ENCODE measurements around the gene STRC. TPM values are rescaled to one million over a fixed set of nuclear protein-coding genes. Genes with fewer than 3 reads are reported as not detected.
"Not testable (repeated sequence)": the region's sequence is repeated elsewhere in the genome, so short reads cannot be mapped to it uniquely, and the experiment has no call there.

Gene STRC
- total and polyA plus RNA-seq, 2 donors (not counting 3 experiments of a cell fraction or from before 2014, with no cell fraction given): 0.10 TPM; not detected in 1

DNA sequence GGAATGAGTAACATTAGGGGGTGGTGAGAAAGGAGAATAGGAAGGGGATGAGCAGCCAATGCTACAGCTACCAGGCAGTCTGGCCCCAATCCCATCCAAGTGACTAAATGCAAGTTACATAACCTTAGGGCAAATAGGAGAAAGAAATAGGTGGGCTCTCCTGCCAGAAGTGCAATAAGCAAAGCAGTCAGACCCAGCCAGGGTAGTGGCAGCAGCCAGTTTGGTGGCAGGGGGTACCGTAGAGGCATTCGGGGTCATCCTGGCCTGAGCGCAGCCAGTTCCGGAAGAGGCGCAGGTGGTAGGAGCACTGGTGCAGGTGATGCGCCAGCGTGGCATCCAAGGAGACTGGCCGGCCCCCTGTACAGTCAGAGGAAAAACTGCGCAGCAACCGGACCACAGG, 41.1 kb upstream of the STRC start:
- dilution Hi-C loops (cut with MboI; ENCODE audit: extremely low pct_ligation_motif_present, low sequenced_read_pairs); H3K4me1 ChIP-seq (ENCODE audit: control insufficient read depth, extremely low read depth, insufficient read depth, low read length); H3K9ac ChIP-seq (replicated peaks; ENCODE audit: extremely low read depth, insufficient read depth, low read length); H3K4me3 ChIP-seq (replicated peaks in 1 of 3; ENCODE audit: insufficient read depth in 1 of 3, low read depth in 1 of 3, low read length in 3 of 3); H3K27me3 ChIP-seq (ENCODE audit: control insufficient read depth in 2 of 2, insufficient read depth in 2 of 2, low read length in 2 of 2); DNase-seq (ENCODE audit: low read depth, low spot score); H3K9me3 ChIP-seq (replicated peaks; ENCODE audit: control insufficient read depth, insufficient read depth, low read length); intact Hi-C loops (cut with micrococcal nuclease); H3K4me2 ChIP-seq (ENCODE audit: insufficient read depth, low read length); BruUV-seq (replicated peaks); H3K36me3 ChIP-seq (ENCODE audit: control insufficient read depth in 2 of 2, extremely low read depth in 1 of 2, insufficient read depth in 2 of 2, low read length in 2 of 2); H3K79me2 ChIP-seq (ENCODE audit: control insufficient read depth, insufficient read depth, low read length); FAIRE-seq; CTCF ChIA-PET; POLR2A ChIA-PET; H3K9me1 ChIP-seq (replicated peaks; ENCODE audit: control insufficient read depth, extremely low read depth, insufficient read depth, low read length); H2AFZ ChIP-seq (ENCODE audit: low read depth, low read length); H3K27ac ChIP-seq (ENCODE audit: insufficient read depth, low read depth, low read length); H4K20me1 ChIP-seq (replicated peaks; ENCODE audit: control insufficient read depth, extremely low read depth, insufficient read depth, low read length): not testable (repeated sequence)

DNA sequence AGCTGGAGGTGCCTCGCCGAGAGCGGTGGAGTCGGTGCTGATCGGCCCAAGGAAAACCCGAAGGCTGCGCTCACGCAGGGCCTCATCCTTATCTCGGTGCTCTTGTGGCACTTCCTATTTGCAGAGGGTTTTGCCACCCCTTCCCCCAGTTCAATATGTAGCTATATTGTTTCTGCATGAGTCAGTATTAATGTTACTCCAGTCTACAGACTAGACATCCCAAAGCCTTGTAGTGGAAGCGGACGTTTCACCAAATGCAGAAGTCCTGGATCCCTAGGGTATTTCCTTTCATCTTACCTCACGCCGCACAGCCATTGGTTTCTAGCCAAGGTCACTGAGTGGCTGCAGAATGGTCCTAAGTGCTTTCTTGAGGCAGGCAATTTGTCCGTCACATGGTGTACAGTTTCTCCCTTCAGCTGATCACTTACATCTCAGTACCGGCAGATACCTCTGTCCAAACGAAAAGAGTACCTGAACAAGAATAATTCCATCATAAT, 30.9 kb upstream of the STRC start:
- H3K36me3 ChIP-seq (ENCODE audit: control insufficient read depth in 2 of 2, extremely low read depth in 1 of 2, insufficient read depth in 2 of 2, low read length in 2 of 2); BruUV-seq (replicated peaks); H3K27ac ChIP-seq (ENCODE audit: insufficient read depth, low read depth, low read length); DNase-seq (ENCODE audit: low read depth, low spot score); H3K4me3 ChIP-seq (replicated peaks in 1 of 3; ENCODE audit: insufficient read depth in 1 of 3, low read depth in 1 of 3, low read length in 3 of 3); H3K9me3 ChIP-seq (replicated peaks; ENCODE audit: control insufficient read depth, insufficient read depth, low read length); H3K4me1 ChIP-seq (ENCODE audit: control insufficient read depth, extremely low read depth, insufficient read depth, low read length); H3K79me2 ChIP-seq (ENCODE audit: control insufficient read depth, insufficient read depth, low read length); H4K20me1 ChIP-seq (replicated peaks; ENCODE audit: control insufficient read depth, extremely low read depth, insufficient read depth, low read length); H3K4me2 ChIP-seq (ENCODE audit: insufficient read depth, low read length); H3K27me3 ChIP-seq (ENCODE audit: control insufficient read depth in 2 of 2, insufficient read depth in 2 of 2, low read length in 2 of 2); intact Hi-C loops (cut with micrococcal nuclease); dilution Hi-C loops (cut with MboI; ENCODE audit: extremely low pct_ligation_motif_present, low sequenced_read_pairs); H3K9ac ChIP-seq (replicated peaks; ENCODE audit: extremely low read depth, insufficient read depth, low read length); H2AFZ ChIP-seq (ENCODE audit: low read depth, low read length); POLR2A ChIA-PET; H3K9me1 ChIP-seq (replicated peaks; ENCODE audit: control insufficient read depth, extremely low read depth, insufficient read depth, low read length); CTCF ChIA-PET: not testable (repeated sequence)
- FAIRE-seq: peak; percentile 83

All from endothelial cell of umbilical vein (primary cell).